ENCODE data around the gene PRKAG3.

The PRKAG3 gene

DNA sequence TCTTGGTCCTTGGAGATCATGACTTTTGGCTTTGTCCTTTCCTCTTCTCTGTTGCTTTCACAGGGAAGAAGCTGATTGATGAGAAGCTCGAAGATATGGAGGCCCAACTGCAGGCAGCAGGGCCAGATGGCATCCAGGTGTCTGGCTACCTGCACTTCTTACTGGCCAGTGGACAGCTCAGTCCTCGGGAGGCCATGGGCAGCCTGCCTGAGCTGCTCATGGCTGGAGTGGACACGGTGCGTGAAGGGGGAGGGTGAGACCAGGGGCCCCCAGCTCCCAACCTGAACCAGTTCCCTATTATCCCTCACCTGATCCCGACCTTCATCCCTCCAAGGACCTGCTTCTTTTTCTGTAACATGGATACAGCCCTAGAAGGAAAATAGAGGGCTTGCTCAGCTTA, 18.7 kb downstream of the PRKAG3 start:
- no peak for DNase-seq

DNA sequence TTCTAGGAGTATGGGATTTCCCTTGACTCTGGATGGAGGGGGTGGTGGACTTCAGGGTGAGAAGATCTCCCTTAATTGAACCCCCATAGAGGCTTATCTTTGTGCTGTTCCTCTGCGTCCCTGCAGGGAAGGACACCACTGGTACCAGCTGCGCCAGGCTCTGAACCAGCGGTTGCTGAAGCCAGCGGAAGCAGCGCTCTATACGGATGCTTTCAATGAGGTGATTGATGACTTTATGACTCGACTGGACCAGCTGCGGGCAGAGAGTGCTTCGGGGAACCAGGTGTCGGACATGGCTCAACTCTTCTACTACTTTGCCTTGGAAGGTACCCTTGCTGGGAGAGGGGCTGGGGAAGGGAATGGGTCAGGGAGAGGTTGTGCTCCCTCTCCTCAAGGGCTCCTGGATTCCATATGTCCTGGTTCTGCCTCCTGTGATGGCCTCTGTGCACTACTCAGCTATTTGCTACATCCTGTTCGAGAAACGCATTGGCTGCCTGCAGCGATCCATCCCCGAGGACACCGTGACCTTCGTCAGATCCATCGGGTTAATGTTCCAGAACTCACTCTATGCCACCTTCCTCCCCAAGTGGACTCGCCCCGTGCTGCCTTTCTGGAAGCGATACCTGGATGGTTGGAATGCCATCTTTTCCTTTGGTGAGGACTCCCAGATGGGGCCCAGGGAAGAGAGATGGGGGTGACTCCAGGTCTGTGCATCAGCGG, 19.3 kb downstream of the PRKAG3 start:
- DNase-seq = no peak

DNA sequence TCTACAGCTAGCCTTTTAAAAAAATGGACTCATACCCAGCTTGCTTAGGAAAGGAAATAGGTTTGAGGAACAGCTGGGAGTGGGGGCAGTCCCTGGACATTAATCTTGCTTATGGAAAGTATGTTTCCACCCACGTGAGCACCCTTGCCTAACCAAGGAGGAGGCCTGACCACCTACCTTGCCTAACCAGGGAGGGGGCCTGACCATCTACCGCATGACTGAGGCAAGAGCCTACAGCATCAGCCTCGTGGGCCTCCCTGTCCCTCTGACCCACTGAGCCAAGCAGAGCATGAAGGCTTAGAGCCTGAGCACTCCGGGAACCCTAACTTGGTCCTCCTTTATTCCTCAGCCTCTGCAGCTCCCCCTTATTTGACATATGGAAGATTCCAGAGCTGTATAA, 20.2 kb downstream of the PRKAG3 start:
- no peak for DNase-seq

GRCh38 chr2:218810256-218810655, 21.3 kb downstream of the PRKAG3 start:
- no peak for DNase-seq

DNA sequence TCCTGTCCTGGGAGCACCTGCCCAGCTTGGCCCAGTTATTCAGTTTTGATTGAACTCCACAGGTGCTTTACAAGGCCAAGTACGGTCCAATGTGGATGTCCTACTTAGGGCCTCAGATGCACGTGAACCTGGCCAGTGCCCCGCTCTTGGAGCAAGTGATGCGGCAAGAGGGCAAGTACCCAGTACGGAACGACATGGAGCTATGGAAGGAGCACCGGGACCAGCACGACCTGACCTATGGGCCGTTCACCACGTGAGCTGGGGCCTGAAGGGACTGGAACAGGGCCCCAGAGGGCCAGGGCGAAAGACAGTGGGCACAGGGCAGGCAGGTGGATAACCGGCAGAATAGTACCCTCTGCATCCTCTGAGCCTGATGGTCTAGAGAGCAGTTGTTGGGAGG, 22.1 kb downstream of the PRKAG3 start:
- no peak for DNase-seq

DNA sequence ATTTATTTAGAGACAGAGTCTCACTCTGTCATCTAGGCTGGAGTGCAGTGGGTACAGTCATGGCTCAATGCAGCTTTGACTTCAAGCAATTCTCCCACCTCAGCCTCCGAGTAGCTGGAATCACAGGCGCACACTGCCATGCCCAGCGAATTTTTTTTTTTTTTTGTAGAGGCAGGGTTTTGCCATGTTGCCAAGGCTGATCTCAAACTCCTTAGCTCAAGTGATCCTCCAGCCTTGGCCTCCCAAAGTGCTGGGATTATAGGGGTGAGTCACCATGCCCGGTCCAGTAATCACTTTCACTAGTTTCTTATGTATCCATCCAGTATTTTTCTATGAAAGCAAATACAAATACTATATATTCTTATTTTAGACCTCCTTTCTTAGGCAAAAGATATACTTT, 24.0 kb downstream of the PRKAG3 start:
- DNase-seq = no peak

GRCh38 chr2:218806346-218806978, 25.1 kb downstream of the PRKAG3 start:
- no peak for DNase-seq

GRCh38 chr2:218805627-218806026, 26.0 kb downstream of the PRKAG3 start:
- DNase-seq = no peak

DNA sequence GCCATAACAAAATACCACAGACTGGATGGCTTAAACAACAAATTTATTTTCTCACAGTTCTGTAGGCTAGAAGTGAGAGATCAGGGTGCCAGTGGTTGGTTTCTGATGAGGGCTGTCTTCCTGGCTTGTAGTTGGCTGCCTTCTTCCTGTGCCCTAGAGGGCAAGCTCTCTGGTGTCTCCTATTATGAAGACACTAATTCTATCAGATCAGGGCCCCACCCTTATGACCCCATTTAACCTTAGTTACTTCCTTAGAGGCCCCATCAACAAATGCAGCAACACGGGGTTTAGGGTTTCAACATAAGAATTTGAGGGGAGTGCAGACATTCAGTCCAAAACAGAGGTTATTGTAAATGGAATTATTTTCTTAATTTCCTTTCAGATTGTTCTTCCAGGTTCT, 26.8 kb downstream of the PRKAG3 start:
- no peak for DNase-seq

- no peak for DNase-seq
Measured at GRCh38 chr2:218802386-218802994, 29.1 kb downstream of the PRKAG3 start.

GRCh38 chr2:218799990-218800389, 31.6 kb downstream of the PRKAG3 start:
- DNase-seq = no peak

DNA sequence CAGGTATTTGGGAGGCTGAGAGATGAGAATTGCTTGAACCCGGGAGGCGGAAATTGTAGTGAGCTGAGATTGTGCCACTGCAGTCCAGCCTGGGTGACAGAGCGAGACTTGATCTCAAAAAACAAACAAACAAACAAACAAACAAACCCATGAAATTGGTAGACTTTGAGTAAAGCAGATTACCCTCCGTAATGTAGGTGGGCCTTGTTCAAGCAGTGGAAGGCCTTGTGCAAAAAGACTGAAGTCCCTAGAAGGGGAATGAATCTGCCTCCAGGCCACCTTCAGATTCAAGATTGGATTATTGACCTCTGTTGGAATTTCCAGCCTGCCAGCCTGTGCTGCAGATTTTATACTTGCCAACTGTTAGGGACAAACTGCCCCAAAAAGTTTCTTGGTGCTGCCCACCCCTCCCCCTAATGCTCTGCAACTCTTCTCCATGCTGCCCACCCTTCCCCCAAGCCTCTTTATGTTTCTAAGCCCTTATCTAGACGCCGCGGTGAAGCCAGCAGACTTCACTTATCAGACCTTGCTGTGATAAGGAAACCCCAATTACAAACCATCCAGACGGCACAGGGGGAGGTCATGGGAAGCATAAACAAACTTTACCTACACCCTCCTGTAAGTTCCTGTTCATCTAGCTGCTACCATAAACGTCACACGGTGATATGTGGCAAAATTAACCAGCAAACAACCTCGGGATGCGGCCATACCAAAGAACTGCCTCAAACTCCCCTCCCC, 32.7 kb downstream of the PRKAG3 start:
- no peak for DNase-seq

DNA sequence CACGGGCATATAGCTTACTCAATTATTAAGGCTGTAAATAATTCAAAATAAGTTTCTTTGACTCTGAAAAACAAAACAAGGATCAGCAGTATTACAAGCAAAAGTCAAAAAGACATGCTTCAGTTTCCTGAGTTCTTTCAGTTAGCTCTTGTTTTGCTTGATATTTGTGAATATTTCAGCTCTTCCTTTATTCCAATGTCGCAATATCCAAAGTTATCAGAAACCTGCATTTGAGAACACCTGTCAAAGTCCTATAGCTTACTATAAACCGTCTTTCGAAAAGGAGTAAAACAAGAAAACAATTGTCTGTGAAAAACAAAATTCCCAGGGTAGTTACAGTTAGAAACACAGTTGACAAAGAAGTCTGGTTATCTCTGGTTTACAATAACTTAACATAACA, 34.9 kb downstream of the PRKAG3 start:
- DNase-seq = no peak

DNA sequence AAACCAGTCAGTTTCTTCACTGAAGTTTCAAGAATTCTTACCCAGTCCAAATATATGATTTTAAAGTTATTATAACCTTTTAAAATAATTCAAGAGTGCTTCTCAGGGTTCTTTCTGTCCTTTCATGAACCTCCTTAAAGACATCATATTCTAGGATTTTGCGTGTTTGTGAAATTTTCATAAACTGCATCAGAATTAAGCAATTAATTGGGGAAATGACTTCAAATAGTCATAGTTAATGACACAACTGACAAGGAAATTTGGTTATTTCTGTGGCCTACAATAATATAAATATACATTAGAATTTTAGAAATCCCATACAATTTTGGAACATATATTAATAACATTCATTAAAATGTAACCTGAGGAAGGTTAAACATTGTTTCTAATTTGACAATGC, 39.2 kb downstream of the PRKAG3 start:
- no peak for DNase-seq

DNA sequence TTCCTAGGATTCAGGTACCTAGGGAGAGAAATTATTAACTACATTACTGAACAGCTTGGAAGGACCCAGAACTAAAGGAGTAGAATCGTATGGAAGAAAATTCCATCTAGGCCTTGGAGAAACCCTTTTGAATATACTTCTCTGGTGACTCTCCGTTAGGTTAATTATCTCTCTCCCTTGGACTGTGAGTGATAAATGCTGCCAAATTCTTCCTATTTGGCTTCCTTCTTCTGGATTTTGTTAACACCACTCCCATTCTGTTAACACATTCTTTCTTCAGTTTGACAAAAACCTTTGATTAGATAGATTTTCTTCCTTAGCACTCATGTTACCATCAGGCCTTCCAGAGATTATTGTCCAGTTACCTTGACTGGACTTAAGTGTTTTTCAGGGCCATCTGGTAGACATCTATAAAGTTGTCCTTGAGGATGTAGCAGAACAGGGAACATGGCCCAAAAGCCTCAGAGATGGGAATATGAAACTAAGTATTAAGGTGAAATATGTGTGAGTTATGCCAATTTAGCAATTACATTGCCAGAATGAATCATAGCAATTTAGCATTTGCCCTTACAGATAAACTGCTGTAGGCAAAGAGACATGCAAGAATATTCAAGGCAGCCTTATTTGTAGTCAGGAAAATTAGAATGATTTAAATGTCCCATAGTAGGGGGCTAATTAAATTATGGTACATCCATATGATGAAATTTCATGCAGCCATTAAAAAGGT, 42.9 kb downstream of the PRKAG3 start:
- DNase-seq = no peak

DNA sequence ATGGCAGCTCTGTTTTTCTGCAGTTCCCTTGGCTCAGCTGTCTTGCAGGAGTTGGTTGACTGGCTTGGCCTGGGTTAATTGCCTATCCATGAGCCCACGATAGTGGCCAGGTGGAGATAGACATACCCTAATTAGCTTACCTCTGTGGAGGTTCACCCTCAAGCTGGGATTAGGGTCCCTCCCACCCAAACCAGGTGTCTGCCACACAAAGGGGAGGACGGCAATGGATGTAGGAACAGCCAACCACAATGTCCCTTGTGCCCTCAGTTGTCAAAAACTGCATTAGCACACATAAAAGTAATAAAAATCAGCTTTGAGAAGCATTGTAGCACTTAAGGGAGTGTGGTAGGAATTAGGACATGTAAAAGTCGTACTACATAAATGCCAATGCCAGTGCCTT, 45.5 kb downstream of the PRKAG3 start:
- no peak for DNase-seq

DNA sequence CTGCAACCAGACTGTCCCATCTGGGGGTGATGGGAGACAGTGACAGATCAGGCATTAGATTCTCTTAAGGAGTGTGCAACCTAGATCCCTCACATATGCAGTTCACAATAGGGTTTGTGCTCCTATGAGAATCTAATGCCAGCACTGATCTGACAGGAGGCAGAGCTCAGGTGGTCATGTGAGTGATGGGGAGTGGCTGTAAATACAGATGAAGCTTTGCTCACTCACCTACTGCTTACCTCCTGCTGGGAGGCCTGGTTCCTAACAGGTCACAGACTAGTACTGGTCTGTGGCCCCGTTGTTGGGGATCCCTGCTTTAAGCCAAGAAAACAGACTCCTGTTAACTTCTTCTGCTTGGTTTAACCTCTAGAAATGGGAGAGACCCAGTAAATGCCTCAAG, 46.5 kb downstream of the PRKAG3 start:
- DNase-seq = no peak

GRCh38 chr2:218783688-218784087, 47.9 kb downstream of the PRKAG3 start:
- DNase-seq = no peak

DNA sequence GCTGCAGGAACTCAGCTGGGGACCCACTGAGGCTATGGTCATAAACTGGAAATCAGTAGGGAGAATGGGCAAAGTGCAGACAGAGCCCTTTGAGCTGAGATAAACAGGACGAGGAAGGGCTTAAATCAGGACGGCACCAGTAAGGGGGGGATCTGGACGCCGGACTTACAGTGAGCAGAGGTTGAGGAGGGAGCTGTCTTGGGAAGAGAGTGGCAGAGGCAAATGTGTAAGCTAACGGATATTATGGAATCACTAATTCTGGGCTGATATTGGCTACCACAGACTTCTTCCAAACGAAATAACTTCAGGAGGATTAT, 49.1 kb downstream of the PRKAG3 start:
- DNase-seq = no peak

DNA sequence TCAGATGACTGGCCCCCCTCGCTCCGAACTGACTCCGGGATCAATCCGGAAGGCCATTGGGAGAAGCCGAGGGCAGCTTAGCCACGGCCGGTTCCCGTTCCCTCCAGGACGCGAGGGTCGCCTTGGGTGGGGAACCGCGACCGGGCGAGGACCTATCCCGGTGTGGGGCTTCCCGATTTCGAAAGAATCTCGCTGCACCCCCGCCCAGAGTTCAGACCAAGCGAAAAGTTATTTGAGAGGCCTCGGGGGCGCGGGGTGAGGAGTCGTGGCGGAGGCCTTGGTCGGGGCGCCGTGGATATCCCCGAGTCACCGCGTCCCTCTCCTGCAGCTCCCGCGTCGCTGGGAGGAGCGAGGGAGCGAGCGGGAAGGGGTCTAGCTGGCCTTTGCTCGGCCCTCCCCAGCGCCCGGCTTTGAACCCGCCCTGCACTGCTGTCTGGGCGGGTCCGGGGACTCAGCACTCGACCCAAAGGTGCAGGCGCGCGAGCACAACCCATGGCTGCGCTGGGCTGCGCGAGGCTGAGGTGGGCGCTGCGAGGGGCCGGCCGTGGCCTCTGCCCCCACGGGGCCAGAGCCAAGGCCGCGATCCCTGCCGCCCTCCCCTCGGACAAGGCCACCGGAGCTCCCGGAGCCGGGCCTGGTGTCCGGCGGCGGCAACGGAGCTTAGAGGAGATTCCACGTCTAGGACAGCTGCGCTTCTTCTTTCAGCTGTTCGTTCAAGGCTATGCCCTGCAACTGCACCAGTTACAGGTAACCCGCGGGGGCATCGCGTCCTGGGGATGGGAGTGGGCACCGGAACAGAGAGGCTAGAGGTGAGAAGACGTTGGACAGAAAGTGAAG, 49.7 kb downstream of the PRKAG3 start, which contains the start of gene CYP27A1:
Gene CYP27A1 (plus strand): TSS at position 457 of the 837 bp plus-strand sequence. CDS start 36 bp downstream, at position 493.
- DNase-seq = no peak

DNA sequence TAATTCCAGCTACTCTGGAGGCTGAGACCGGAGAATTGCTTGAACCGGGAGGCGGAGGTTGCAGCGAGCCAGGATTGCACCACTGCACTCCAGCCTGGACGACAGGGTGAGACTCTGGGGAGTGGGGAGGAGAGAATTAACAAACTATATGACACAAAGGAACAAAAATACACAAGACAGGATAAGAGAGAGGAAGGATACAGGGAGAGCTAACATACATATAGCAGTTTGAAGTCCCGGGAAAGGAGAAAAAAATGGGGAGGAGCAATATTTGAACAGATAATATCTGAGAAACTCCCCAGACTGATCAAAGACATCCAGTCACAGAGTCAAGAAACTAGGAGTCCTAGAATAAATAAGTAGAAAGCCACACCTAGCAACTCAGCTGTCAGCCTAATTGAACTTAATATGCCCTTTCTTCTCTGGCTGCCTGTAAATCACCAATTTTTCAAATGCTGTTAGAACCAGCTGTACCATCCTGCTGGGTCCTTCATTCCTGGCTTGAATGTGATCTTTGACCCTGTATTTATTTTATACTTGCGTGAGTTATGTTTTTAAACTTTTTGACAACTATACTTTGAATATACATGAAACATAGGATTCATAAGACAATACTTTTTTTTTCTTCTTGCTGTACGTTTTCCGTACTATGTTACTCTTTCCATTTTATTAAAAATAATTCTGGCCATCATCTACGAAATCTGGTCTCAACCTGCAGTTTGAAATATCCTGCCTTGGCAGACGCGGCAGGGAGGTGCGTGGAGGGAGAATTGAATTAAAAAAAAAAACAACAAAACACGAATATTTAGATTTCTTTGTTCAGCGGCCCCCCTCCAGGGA, 50.5 kb downstream of the PRKAG3 start:
- no peak for DNase-seq
